Cerebellar nuclear complex (tissue), 1 donor: ENCODE results near the gene SMIM24.
"Not testable (repeated sequence)": the region's sequence is repeated elsewhere in the genome, so short reads cannot be mapped to it uniquely, and the experiment has no call there.

Experiments
- DNase-seq, 2 experiments: peaks; one replicate each; lab custom pipeline; 2025; lab: John Stamatoyannopoulos, UW

The SMIM24 gene

DNA sequence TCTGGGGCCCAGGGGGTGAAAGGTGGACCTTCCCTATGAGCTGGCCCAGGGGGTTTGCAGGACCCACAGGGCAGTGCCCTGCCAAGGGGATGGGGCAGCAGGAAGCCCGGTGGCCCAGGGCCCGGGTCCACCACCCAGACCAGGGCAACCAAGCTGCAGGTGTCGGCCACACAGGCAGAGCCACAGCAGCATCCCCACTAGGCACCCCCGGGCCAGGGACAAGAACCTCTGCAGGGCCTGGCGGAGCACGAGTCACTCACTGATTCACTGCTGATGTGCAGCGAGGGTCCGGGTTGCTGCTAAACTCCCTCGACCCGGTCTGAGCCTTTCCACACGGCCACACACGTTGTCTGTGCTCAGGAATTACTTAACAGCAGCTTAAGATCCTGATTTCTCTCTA, 34.6 kb upstream of the SMIM24 start:
- DNase-seq, result no peak

DNA sequence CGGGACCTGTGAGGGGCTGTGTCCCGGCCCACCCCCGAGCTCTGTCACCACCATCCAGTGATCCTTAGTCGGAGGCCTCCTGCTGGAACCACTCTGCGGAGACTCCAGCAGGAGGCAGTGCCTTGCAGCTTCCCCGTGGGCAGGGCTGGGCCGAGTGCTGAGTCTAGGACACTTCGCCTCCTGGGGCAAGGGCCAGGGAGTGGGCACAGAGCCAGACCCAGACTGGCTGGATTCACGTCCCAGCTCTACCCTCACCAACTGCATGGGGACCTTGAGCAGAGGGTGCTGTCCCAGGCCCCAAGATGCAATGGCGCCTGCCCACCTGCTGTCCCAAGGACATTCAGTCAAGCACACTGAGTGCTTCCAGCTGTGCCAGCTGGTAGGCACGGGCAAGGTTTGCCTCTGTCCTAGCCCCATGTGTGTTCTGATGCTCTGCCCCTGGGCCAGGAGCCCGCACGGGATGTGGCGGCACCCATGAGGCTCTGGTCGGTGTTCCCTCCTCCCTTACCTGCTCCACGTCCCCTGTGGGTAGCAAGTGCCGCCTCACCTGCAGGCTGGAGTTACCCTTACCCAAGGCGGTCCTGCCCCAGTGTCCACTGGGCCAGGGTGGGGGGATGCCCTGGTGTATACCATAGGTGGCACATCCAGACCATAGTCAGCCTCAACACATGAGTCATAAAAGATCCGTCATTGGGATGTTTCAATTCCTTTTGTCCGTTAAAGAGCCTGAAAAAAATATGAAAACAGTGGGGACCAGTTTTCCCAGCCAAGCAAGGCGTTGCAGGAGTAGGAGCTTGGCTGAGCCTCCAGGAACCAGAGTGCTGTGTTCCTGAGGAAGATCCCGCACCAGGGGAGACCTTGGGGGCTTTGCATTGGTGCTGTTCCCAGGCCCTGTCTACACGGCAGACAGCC, 33.2 kb upstream of the SMIM24 start:
- no peak for DNase-seq

DNA sequence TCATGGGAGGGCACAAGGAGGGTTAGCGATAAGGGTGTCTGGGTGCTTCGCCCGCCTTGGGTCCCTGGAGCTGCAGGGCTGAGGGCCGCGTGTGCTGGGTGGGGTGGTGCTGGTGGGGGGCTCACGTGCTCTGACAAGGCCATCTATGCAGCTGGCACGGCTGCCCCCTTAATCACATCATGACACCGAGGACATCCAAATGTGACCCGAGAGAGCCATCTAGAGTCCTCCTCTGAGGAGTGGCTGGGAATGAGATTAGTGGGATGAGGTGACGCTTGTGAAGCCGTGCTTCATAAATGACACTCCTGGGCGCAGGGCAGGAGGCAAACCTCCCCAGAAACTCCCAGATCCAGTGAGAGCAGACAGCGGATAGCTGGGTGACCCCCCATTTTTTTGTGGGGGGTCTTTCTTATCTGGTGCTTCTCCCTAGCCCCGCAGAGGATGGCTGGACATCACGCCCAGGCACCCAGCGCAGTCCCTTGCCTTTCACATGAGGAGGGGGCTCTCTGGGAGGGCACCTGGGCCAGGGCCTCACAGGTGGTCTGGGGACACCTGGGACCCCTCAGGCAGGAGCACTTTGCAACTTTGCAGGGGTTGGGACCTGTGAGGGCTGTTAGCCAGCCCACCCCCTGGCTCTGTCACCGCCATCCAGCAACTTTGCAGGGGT, 32.4 kb upstream of the SMIM24 start:
- DNase-seq, result no peak

DNA sequence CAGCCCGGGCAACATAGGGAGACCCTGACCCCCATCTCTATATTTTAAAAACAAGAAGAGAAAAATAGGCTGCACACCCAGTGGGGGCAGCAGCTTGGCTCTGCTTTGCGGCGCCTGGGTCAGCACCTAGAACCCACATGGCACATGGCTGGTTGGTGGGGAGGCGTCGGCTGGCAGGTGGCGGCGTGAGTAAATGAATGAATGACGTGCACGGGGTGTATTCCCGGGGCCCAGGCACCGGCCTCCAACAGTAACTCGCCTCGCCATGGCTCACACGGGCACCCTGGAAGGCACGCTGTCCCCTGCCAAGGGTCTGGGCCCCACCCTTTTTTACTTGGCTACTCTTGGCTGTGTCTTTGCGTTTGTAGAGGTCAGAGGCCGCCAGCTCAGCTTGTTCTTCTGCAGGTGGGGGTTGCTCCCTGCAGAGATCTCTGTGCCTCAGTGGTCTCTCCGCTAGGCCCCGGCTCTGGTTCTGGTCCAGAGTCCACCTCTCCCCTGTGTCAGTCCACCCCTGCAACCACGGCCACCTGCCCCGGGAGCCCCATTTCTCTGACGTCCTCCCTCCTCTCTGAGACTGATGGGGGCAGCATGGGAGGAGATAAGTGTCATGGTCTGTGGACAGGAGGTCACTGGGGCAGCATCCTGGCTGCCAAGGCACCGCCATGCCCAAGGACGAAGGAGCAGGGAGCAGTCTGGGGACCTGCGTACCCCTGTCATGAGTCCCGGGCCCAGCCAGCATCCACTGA, 31.4 kb upstream of the SMIM24 start:
- DNase-seq, result no peak

DNA sequence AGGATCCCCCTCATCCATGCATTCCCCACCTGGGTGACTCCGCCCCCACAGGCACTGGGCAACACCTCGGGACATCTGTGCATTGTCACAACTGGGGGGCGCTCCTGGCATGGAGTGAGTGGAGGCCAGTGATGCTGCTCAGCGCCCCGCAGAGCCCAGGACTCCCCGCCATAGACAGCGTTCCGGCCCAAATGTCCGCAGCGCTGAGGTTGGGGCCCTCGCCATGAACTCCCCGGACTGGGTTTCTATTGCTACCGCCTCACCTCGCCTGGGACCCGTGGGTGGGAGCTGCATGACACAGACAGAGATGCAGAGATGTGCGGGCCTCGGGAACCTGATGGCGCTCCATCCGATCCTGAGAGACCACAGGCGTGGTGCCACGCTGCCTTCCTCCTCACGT, 30.4 kb upstream of the SMIM24 start:
- DNase-seq, result no peak

DNA sequence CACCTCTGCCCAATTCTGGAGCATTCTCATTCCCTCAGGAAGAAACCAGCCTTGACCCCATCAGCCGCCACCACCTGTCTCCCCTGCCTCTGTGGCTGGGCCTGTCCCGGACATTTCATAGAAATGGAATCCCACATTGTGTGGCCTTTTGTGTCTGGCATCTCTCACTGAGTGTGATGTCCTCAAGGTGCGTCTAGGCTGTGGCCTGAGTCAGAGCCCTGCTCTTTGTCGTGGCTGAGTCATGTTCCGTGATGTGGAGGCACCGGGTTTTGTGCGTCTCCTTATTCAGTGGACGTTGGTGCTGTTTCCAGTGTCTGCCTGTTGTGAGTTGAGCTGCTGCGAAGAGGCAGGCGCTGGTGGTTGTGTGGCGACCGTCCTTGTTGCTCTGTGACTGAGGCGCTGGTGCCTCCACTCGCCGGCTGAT, 29.3 kb upstream of the SMIM24 start:
- no peak for DNase-seq

DNA sequence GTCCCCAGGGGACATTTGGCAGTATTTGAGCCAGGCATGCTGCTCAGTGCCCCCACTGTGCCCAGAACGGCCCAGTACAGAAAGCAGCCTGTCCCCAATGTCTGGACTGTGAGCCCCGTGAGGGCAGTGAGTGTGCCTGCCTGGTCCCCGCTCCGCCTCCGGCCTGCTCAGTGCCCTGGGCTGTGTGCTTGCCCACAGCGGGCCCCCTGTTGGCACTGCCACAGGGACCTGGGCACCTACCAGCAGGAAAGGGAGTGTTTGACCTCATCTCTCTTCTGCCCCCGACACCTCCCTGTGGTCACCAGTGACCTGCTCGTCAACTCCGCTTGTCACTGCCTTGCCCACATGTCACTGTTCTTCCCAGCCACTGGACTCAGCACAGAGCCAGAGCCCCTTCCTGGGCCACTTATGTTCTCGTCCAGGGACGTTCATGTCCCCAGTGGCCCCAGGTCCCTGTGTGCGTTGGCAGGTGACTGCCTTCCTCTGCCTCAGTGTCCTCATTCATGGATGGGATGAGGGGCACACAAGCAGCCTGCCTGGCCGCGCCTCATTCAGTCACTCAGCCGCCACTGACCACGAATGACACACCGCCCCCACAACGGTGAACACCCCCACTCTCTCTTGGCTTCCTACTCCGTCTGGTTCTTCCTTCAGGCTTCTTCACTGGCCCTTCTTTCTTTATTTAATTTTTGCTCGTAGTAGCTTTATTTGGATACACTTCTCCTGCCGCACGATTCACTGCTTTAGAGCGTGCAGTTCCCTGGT, 28.6 kb upstream of the SMIM24 start:
- no peak for DNase-seq

DNA sequence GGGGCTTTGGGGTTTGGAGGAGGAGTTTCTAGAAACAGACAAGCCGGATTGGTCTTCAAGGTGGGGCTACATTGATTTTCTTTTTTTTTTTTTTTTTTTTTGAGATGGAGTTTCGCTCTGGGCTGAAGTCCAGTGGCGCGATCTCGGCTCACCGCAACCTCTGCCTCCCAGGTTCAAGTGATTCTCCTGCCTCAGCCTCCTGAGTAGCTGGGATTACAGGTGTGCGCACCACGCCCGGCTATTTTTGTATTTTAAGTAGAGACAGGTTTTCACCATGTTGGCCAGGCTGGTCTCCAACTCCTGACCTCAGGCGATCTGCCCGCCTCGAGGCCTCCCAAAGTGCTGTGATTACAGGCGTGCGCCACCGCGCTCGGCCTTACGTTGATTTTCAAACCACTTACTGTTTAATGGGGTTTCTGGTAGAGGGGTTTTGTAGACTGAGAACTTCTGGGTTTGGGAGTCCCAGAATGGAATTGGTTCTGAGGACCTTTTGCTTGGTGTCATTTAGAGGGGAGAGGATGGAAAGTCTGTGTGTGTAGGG, 27.9 kb upstream of the SMIM24 start:
- not testable (repeated sequence) for DNase-seq

DNA sequence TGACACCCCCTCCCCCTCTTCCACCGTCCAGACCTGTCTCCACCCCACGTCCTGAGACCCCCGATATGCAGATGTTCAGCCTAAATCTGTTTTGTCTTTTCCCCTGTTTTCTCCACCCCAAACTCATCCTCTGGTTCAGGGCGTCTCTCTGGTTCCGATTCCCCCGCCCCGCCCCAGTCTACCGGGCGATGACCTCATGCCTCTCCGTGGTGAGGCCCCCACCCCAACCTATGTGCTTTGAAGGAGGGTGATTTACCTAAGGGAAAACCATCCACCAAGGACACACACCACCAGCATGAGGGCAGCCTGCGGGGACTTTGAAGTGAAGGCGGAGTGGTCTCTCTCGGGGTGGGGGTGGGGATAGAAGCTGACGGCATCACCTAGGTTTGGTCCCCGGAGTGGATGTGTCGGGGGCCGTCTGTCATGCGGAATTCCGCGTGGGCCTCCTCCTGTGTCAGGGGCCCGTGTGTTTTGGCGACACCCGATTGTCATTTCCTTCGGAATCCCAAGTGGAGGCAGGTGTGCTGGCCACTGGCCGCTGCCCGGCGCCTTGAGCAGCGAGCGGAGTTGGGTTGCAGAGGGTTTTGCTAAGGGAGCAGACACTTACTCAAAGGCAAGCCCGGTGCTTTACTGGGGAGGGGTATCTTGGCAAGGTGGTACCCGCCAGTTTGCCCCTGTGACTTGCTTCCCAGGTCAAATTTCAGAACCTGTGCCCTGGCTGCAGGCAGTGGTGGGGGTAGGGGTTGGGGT, 27.2 kb upstream of the SMIM24 start:
- DNase-seq, result no peak

DNA sequence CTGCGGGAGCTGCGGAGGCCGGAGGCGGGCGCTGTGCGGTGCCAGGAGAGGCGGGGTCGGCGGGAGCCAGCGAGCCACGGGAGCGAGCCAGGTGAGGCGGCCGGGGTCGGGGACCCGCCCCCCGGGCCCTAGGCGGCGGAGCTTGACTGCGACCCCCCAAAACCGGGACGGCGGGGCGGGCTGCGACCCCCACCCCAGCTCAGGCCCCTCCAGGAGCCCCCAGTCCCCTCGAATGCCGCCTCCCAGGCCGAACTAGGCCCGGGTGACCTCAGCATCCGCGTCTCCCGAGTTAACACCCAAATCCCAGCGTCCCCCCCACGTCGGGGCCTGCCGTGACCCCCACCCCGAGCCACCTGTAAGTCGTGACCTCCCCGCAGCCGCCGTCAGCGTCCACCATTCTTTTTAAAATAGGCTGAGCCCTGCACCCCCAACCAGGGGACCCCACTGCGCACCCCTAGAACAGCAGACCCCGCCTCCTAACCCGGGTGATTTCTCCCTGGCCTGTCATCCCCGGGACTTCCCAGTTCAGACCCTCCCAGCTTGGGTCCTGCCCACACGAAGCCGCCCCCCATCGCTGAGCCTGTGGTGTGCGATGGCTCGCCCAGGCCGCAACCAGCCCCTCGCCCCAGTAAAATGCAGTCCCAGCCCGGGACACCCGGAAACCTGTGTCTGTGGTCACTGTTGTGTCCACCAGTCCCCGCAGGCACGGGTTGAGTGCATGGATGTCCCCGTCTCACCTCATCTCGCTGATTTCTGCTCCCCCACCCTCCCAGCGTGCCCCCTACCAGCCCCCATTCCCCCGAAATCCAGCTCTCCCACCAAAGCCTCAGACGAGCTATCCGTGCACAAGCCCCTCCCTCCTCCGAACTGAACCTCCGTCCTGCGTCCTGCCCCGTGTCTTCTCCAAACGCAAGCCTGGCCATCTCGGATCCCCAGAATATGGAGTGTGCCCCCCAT, 26.3 kb upstream of the SMIM24 start:
- no peak for DNase-seq

DNA sequence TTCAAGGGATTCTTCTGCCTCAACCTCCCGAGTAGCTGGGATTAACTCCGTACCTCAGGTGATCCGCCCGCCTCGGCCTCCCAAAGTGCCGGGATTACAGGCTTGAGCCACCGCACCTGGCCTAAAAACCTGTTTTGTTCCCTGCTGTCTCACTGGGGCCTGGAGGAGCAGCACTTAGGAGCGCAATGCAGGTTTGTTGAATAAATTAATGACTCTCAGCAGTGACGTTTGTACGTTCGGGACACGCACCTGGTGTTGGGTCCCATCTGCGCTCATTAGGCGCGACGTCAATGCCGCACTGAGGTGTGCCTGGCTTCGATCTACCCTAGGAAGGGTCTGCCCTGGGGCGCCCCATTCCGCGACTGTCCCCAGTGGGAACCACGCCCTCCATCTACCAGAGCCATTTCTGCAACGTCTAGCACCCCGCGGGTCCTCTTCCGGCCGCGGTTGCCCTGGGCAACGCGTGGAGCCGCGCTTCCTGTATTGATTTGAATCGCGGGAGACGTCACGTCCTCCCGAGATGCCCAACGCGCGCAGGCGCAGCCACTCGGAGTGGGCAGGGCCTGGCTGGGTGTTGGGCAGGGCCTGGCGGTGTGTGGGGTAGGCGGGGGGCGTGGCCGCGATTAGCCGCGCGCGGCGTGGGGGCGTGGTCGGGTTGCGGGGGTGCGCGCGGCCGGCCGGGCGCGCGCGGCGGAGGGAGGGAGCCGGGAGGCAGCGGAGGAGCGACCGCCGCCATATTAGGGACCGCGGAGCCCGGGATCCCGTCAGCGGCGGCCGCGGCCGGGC, 25.5 kb upstream of the SMIM24 start, which contains the start of gene FZR1:
TSS of gene FZR1 (plus strand) at position 714 of the 786 bp plus-strand sequence. CDS start 16,679 bp downstream, outside the sequence.
- DNase-seq, result peak; percentile 91 to 95

DNA sequence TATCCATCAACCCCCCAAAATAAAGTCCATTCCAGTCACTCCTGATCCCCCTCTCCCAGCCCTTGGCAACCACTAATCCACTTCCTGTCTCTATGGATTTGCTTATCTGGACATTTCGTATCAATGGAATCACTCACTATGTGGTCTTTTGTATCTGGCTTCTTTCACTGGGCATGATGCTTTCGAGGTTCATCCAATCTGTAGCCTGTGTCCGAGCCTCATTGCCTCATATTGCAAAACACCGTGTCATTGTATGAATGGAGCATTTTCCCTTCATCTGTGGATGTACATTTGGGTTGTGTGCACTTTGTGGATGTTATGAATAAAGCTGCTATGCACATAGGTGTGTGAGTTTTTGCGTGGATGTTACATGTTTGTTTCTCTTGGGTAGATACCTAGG, 24.4 kb upstream of the SMIM24 start:
- no peak for DNase-seq

DNA sequence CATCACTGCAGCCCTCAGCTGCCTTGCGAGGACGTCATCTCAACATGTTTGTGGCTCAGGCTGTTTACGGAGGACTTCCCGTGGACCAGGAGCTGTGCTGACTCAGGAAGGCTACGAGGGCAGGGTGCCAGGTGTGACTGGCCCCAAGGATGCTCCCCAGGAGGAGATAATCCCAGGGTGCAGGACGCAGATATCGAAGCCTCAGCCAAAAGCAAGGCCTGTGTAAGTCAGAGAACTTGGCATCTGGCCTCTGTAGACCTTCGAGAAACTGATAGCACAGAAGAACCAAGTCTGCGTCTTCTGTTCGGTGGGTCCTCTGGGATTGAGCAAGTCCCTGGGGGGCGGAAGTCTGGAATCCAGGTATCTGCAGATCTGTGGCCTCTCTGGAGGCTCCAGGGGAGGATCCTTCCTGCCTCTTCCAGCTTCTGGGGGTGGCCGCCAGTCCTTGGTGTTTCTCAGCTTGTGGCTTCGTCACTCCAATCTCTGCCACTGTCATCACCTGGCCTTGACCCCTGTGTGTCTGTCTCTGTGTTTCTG, 22.8 kb upstream of the SMIM24 start:
- no peak for DNase-seq

DNA sequence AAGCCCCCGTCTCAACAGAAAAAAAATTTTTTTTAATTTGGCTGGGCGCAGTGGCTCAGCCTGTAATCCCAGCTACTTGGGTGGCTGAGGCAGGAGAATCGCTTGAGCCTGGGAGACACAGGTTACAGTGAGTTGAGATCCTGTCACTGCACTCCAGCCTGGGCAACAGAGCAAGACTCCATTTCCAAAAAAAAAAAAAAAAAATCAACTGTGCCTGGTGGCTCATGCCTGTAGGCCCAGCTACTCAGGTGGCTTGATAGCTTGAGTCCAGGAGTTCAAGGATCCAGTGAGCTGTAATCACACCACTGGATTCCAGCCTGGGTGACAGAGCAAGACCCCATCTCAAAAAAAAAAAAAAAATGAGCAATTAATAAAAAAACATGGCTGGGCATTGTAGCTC, 21.5 kb upstream of the SMIM24 start:
- no peak for DNase-seq

DNA sequence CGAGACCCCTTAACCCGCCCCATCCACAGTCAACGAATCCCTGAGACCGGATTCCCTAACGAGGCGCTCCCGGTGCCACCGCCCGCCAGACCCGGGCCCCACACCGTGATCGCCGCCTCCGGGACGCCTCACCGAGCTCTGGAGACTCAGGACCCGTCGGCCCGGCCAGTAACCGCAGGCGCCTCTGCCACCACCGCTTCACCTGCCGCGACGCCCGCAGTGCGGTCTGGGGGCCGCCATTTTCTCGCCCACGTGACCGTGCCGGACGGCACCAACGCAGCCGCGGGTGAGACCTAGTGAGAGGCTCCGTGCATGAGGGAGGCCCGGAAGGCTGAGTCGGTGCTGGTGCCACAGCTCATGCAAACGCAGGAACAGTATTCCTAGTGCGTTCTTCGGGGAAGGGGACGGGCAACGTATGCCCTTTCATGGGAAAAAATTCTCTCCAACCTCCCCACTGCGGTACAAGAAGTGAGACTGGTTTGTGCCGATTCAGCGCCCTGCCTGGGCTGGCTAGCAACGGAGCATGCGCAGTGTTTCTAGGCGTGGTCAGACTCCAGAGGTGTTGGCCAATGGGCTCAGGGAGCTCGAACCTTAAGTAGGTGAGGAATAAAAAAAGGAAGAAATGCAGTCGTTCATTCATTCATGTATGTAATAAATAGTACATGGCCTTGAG, 20.2 kb upstream of the SMIM24 start, which contains the start of gene DOHH:
TSS of gene DOHH (minus strand) at position 246 of the 673 bp plus-strand sequence. CDS start 3,860 bp downstream, outside the sequence.
- peak; percentile 73 to 90 for DNase-seq

DNA sequence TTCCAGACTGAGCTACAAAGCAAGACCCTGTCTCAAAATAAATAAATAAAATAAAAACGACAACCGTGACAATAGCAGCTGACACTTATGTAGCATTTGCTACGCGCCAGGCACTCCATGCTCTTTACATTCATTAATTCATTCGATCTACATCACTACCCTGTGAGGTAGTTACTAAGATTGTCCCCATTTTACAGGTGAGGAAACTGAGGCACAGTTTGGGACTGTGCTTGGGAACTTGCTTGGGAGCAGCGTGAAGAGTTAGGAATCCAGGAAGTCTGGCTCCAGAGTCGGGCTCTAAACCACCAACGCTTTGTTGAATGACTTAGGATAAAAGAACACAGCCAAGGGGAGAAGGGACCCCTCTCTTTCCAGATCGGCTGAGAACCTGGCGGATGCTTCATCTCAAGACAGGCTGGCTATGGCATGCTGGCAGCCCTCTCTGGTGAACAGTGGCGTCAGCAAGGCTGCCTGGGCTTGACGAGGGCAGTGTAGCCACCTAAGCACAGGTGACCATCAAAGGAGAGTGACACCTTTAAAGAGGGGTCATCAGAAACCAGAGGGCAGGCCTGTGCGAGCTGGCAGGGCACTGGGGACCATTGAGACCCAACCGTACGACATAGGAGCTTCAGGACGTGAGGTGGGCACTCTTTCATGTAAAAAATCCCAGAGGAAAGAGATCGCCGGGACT, 19.6 kb upstream of the SMIM24 start:
- DNase-seq, result no peak
